Measurements from ENCODE around the gene CNOT1. TPM values are rescaled to one million over a fixed set of nuclear protein-coding genes. Genes with fewer than 3 reads are reported as not detected.

Gene CNOT1
- total RNA-seq, 4 donors from 2014 or later = 54.7 to 119 (median 87.2) TPM

GRCh38 chr16:58563235-58563634 is 66.4 kb downstream of the CNOT1 start:
- in situ Hi-C loops (cut with MboI; ENCODE audit: low sequenced_read_pairs in 4 of 4) (no loop called here), intact Hi-C loops (cut with DNase I; ENCODE audit: low total_unique reads) (no loop called here)
- ATAC-seq (no peak), DNase-seq (no peak)
- Histone ChIP-seq H3K27ac (no peak overlapping the region), H3K27me3 (no peaks in the 10 kb centered on the region), H3K4me3 (no peak overlapping the region), H3K9me3 (no peaks in the 10 kb centered on the region), H3K36me3 (peaks cover under 1 to 67% of the 10 kb centered on the region in 2 donors), H3K4me1 (no peaks in the 10 kb centered on the region)
- no peak for TF ChIP-seq CTCF (IDR thresholded peaks at IDR 0.05 in 4 of 5, conservative IDR thresholded peaks at IDR 0.05 in 1 of 5)
- TF ChIP-seq POLR2A (IDR thresholded peaks at IDR 0.05) = no peak

GRCh38 chr16:58556678-58557077 is 72.9 kb downstream of the CNOT1 start:
- intact Hi-C loops (cut with DNase I; ENCODE audit: low total_unique reads) (no loop called here), in situ Hi-C loops (cut with MboI; ENCODE audit: low sequenced_read_pairs in 4 of 4) (no loop called here)
- no peak overlapping the region for H3K4me3 ChIP-seq
- no peak for DNase-seq
- H3K9me3 ChIP-seq = no peaks in the 10 kb centered on the region
- H3K27me3 ChIP-seq = no peaks in the 10 kb centered on the region
- H3K36me3 ChIP-seq = peaks cover 3 to 74% of the 10 kb centered on the region in 2 donors
- peaks cover 0 to 8% of the 10 kb centered on the region in 2 donors for H3K4me1 ChIP-seq
- no peak overlapping the region for H3K27ac ChIP-seq
- TF ChIP-seq CTCF (IDR thresholded peaks at IDR 0.05 in 4 of 5, conservative IDR thresholded peaks at IDR 0.05 in 1 of 5) = no peak
- no peak for TF ChIP-seq POLR2A (IDR thresholded peaks at IDR 0.05)
- no peak for ATAC-seq

DNA sequence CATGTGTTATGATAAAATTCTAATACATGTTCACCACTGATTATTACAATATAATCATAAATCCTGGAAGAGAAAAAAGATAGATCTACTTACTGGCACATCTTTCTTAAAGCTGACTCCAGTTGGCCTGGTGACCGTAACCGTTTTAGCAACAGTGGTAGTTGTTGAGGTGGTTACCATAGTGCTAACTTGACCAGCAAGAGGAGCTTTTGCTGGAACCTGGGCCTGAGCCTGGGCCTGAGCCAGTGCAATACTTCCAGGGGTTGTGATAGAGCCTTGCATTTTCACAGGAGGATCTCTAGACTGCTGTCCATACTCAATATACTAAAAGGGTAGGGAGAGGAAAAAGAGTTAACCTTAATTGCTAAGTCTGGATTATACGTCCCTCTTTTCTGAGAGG is 78.1 kb downstream of the CNOT1 start:
- H3K4me1 ChIP-seq = peaks cover 28 to 35% of the 10 kb centered on the region in 2 donors
- no peak overlapping the region for H3K4me3 ChIP-seq
- TF ChIP-seq POLR2A (IDR thresholded peaks at IDR 0.05) = no peak
- TF ChIP-seq CTCF (IDR thresholded peaks at IDR 0.05 in 4 of 5, conservative IDR thresholded peaks at IDR 0.05 in 1 of 5) = no peak
- H3K27me3 ChIP-seq = no peaks in the 10 kb centered on the region
- H3K27ac ChIP-seq = peak overlapping the region; percentile 7 to 34 (median 14)
- H3K9me3 ChIP-seq = no peaks in the 10 kb centered on the region
- intact Hi-C loops (cut with DNase I; ENCODE audit: low total_unique reads) = no loop called here
- in situ Hi-C loops (cut with MboI; ENCODE audit: low sequenced_read_pairs in 4 of 4) = no loop called here
- ATAC-seq = peak in 1 of 2 donors; percentile 85
- peak in 1 of 2 donors; percentile 53 for DNase-seq
- H3K36me3 ChIP-seq = peaks cover 0 to 80% of the 10 kb centered on the region in 2 donors

GRCh38 chr16:58548378-58548777 is 81.2 kb downstream of the CNOT1 start:
- Histone ChIP-seq H3K36me3 (peaks cover 0 to 80% of the 10 kb centered on the region in 2 donors), H3K27me3 (no peaks in the 10 kb centered on the region), H3K9me3 (no peaks in the 10 kb centered on the region), H3K4me1 (peaks cover 28 to 35% of the 10 kb centered on the region in 2 donors), H3K4me3 (no peak overlapping the region), H3K27ac (peak overlapping the region; percentile 4 to 52 (median 34))
- no peak for TF ChIP-seq CTCF (IDR thresholded peaks at IDR 0.05 in 4 of 5, conservative IDR thresholded peaks at IDR 0.05 in 1 of 5)
- TF ChIP-seq POLR2A (IDR thresholded peaks at IDR 0.05) = no peak
- intact Hi-C loops (cut with DNase I; ENCODE audit: low total_unique reads) = no loop called here
- in situ Hi-C loops (cut with MboI; ENCODE audit: low sequenced_read_pairs in 4 of 4) = no loop called here
- ATAC-seq = peak in 1 of 2 donors; percentile 60
- DNase-seq = no peak

DNA sequence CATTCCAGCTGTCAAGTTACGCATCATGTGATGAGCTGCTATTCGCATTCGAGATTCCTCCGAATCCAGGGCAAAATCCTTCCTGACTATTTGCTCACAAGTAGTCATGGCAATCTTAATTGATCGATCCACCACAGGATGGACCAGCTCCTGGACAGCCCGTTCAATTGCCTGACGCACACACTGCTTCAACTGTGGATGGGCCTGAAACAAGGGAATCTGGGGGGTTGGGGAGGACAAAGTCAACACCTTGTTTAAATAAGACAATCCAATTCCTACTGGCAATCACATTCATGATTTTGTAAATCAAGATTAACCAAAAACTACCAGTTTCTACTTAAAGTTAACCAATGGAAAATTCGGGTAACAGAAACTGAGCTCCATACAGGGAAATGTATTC is 85.9 kb downstream of the CNOT1 start:
- H3K4me1 ChIP-seq = peaks cover 6 to 7% of the 10 kb centered on the region in 2 donors
- DNase-seq (no peak), ATAC-seq (no peak)
- in situ Hi-C loops (cut with MboI; ENCODE audit: low sequenced_read_pairs in 4 of 4) = no loop called here
- H3K36me3 ChIP-seq = peaks cover 0 to 89% of the 10 kb centered on the region in 2 donors
- intact Hi-C loops (cut with DNase I; ENCODE audit: low total_unique reads) = no loop called here
- H3K27me3 ChIP-seq = no peaks in the 10 kb centered on the region
- no peaks in the 10 kb centered on the region for H3K9me3 ChIP-seq
- no peak overlapping the region for H3K27ac ChIP-seq
- TF ChIP-seq CTCF (IDR thresholded peaks at IDR 0.05 in 4 of 5, conservative IDR thresholded peaks at IDR 0.05 in 1 of 5) = no peak
- no peak for TF ChIP-seq POLR2A (IDR thresholded peaks at IDR 0.05)
- H3K4me3 ChIP-seq = no peak overlapping the region
